HepG2 (cell line): ENCODE results near the gene CDK5RAP1. TPM values are rescaled to one million over a fixed set of nuclear protein-coding genes. Genes with fewer than 3 reads are reported as not detected.

Source experiments
- CCDC6 ChIP-seq: sonication (generic); formaldehyde crosslinking; IDR thresholded peaks from 2 replicates; pipeline ENCODE4 v1.8.1; 2022; ENCODE audit warnings: mild to moderate bottlenecking, missing genetic modification reagents, moderate library complexity
- HIC2 ChIP-seq: sonication (generic); formaldehyde crosslinking; IDR thresholded peaks from 2 replicates; pipeline ENCODE4 v1.9.0; 2022; ENCODE audit warnings: low read depth, missing genetic modification reagents
- JDP2 ChIP-seq: sonication (generic); formaldehyde crosslinking; IDR thresholded peaks from 2 replicates; pipeline ENCODE4 v1.8.1; 2022; ENCODE audit warnings: missing genetic modification reagents, borderline replicate concordance
- MEIS1 ChIP-seq: sonication (generic); formaldehyde crosslinking; IDR thresholded peaks from 2 replicates; pipeline ENCODE4 v1.9.0; 2021; ENCODE audit warnings: mild to moderate bottlenecking, missing genetic modification reagents, moderate library complexity, borderline replicate concordance
- MXD4 ChIP-seq: IDR thresholded peaks from 2 replicates; pipeline ENCODE4 v1.6.1; 2016; ENCODE audit warnings: mild to moderate bottlenecking, missing biosample characterization, missing genetic modification reagents
- NONO ChIP-seq, 2 experiments: fragments of 450-650 bp in 1 of 2; sonication (generic) in 1 of 2; formaldehyde crosslinking in 1 of 2; IDR thresholded peaks in 1 of 2; conservative IDR thresholded peaks in 1 of 2; 2 replicates each; pipeline versions ENCODE4 v1.6.1 to v1.8.0; 2017 to 2022; ENCODE audit warnings: mild to moderate bottlenecking in 1 of 2, missing genetic modification reagents in 1 of 2, moderate library complexity in 1 of 2
- SALL1 ChIP-seq: sonication (generic); formaldehyde crosslinking; IDR thresholded peaks from 2 replicates; pipeline ENCODE4 v1.8.0; 2022; ENCODE audit warnings: mild to moderate bottlenecking, missing genetic modification reagents
- SMYD3 ChIP-seq: sonication (generic); formaldehyde crosslinking; IDR thresholded peaks from 2 replicates; pipeline ENCODE4 v1.8.1; 2023; ENCODE audit warnings: mild to moderate bottlenecking, missing genetic modification reagents
- SP5 ChIP-seq: IDR thresholded peaks from 2 replicates; pipeline ENCODE4 v1.6.1; 2016; ENCODE audit warnings: low read depth, borderline replicate concordance
- STAT6 ChIP-seq: sonication (generic); formaldehyde crosslinking; IDR thresholded peaks from 2 replicates; pipeline ENCODE4 v1.4.0; 2020; ENCODE audit warnings: missing genetic modification reagents, mild to moderate bottlenecking, borderline replicate concordance
- ZBTB34 ChIP-seq: sonication (generic); formaldehyde crosslinking; IDR thresholded peaks from 2 replicates; pipeline ENCODE4 v1.8.0; 2022; ENCODE audit warnings: mild to moderate bottlenecking, missing genetic modification reagents
- ZNF274 ChIP-seq: sonication (generic); formaldehyde crosslinking; IDR thresholded peaks from 2 replicates; pipeline ENCODE4 v1.5.1; 2020; ENCODE audit warnings: mild to moderate bottlenecking, missing genetic modification reagents
- ZNF530 ChIP-seq: sonication (generic); formaldehyde crosslinking; IDR thresholded peaks from 2 replicates; pipeline ENCODE4 v1.5.0; 2020; ENCODE audit warnings: low read depth, mild to moderate bottlenecking, missing genetic modification reagents
- ZNF550 ChIP-seq: sonication (generic); formaldehyde crosslinking; IDR thresholded peaks from 2 replicates; pipeline ENCODE4 v1.4.0; 2020; ENCODE audit warnings: mild to moderate bottlenecking, missing genetic modification reagents, borderline replicate concordance
- polyA plus RNA-seq, 8 experiments: library from polyadenylated mRNA; depleted of rRNA in 3 of 8; stranded (reverse) in 7 of 8; unstranded in 1 of 8; fragments of >200 nt; fragmentation: Illumina TruSeq in 4 of 8; extraction: Trizol in 4 of 8; gene quantifications; 2 replicates each; pipeline versions ENCODE4 v1.2.1 to v1.2.3, GENCODE V29; 2011 to 2016; ENCODE audit warnings: low read depth in 4 of 8, missing spikeins in 1 of 8, mixed read lengths in 1 of 8; ENCODE audit not compliant: insufficient read depth in 1 of 8
- total RNA-seq, 5 experiments: library from RNA; depleted of rRNA; stranded (reverse); fragments of >200 nt; fragmentation: Illumina TruSeq; extraction: Trizol; gene quantifications; 2 replicates each; pipeline ENCODE4 v1.2.3, GENCODE V29; 2016; ENCODE audit warnings: low read depth in 1 of 5
- TF ChIP-seq, protein P1 (sequence below): sonication (generic); formaldehyde crosslinking; IDR thresholded peaks from 2 replicates; pipeline ENCODE4 v1.4.0; 2020; ENCODE audit warnings: mild to moderate bottlenecking, missing genetic modification reagents

CDK5RAP1 gene
- total and polyA plus RNA-seq, 2 of the 13 experiments (the other 11 are each of a cell fraction or from before 2014, with no cell fraction given): 53.6 to 98.2 TPM

DNA sequence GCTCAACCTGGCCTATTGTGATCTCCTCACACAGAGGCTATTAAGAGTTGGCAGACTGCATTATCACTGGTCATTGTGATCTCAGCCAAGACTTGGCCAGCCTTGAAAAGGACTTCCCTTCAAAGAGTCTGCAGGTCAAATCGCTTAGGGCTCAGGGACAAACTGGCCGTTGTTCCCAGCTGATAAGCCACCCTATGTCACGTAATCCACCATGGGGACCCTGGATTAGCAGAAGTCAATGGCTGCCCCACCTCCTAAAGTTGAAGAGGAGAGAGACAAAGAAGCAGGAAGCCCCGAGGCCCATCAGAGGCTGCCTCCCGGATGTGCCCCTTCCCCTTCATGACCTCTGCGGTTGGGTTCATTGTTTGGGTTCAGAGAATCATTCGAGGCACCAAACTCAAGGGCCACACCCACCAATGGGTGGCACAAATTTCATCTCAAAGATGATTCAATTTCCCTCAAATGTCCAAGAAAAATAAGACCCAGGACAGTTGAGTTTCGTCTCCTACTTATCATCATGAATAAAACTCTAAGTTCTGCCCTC is 61.7 kb downstream of the CDK5RAP1 start (continued):
- TF ChIP-seq JDP2 (no peak), NONO (IDR thresholded peaks at IDR 0.05) (no peak), NONO (CRISPR knock-in tag; conservative IDR thresholded peaks at IDR 0.05) (no peak), ZBTB34 (CRISPR knock-in tag) (no peak), ZNF550 (CRISPR knock-in tag) (no peak), SP5 (peak; percentile 97), SALL1 (CRISPR knock-in tag) (peak; percentile 85), STAT6 (no peak), MXD4 (CRISPR knock-in tag) (no peak), SMYD3 (CRISPR knock-in tag) (no peak), ZNF530 (CRISPR knock-in tag) (no peak), HIC2 (CRISPR knock-in tag) (0 out of 2 replicates have a peak, but pooled peaks have one; percentile 35), CCDC6 (no peak), ZNF274 (CRISPR knock-in tag) (no peak), MEIS1 (CRISPR knock-in tag) (peak; percentile 48; the same call in 1 of the 2 replicates)
- TF ChIP-seq, protein P1, sequence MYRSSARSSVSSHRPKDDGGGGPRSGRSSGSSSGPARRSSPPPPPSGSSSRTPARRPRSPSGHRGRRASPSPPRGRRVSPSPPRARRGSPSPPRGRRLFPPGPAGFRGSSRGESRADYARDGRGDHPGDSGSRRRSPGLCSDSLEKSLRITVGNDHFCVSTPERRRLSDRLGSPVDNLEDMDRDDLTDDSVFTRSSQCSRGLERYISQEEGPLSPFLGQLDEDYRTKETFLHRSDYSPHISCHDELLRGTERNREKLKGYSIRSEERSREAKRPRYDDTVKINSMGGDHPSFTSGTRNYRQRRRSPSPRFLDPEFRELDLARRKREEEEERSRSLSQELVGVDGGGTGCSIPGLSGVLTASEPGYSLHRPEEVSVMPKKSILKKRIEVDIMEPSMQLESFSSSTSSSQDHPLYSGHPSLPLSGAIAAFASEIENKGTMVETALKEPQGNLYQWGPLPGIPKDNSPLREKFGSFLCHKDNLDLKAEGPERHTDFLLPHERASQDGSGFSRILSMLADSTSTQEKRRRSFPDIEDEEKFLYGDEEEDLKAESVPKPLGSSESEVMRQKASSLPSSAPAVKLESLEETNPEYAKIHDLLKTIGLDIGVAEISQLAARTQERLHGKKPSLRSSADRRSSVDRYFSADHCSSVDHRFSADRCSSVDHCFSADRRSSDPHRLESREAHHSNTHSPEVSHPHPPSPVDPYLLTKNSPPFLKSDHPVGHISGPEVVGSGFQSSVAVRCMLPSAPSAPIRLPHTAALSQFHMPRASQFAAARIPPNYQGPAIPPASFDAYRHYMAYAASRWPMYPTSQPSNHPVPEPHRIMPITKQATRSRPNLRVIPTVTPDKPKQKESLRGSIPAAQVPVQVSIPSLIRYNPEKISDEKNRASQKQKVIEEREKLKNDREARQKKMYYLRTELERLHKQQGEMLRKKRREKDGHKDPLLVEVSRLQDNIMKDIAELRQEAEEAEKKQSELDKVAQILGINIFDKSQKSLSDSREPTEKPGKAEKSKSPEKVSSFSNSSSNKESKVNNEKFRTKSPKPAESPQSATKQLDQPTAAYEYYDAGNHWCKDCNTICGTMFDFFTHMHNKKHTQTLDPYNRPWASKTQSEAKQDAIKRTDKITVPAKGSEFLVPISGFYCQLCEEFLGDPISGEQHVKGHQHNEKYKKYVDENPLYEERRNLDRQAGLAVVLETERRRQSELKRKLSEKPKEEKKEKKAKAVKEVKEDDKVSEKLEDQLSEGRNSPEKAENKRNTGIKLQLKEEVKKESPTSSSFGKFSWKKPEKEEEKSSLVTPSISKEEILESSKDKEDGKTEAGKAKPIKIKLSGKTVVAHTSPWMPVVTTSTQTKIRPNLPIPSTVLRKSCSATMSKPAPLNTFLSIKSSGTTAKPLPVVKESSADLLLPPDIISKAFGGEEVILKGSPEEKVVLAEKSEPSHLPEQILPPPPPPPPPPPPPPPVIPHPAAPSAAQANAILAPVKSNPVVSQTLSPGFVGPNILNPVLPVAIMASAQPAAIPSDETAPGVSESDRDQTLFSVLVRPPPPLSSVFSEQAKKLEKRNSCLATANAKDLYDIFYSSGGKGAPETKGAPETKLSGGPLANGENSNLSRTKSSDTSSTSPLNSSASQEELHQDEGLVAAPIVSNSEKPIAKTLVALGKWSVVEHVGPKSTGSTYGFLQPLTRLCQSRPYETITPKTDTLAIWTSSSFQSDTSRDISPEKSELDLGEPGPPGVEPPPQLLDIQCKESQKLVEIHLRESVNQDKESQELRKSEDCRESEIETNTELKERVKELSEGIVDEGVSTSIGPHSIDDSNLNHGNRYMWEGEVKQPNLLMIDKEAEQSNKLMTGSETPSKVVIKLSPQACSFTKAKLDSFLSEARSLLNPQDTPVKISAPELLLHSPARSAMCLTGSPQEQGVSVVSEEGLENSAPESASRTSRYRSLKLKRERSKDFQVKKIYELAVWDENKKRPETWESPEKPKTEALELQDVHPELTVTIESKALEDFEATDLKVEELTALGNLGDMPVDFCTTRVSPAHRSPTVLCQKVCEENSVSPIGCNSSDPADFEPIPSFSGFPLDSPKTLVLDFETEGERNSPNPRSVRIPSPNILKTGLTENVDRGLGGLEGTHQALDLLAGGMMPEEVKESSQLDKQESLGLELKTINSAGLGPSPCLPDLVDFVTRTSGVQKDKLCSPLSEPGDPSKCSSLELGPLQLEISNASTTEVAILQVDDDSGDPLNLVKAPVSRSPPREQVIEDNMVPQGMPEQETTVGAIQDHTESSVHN (CRISPR knock-in tag): 0 out of 2 replicates have a peak, but pooled peaks have one; percentile 33
